Left ventricle myocardium inferior (tissue), 1 donor: ENCODE results near the gene NRGN. TPM values are rescaled to one million over a fixed set of nuclear protein-coding genes. Genes with fewer than 3 reads are reported as not detected.

Experiments
- DNase-seq: peaks from one replicate; pipeline ENCODE4 v3.0.0-alpha.2; 2020
- H3K27ac ChIP-seq: fragments of 200-600 bp; replicated peaks from 2 replicates; pipeline ENCODE4 v1.8.0; 2021
- H3K27me3 ChIP-seq: fragments of 200-600 bp; 2 replicates; pipeline ENCODE4 v1.8.0; 2021; ENCODE audit warnings: low read depth
- H3K36me3 ChIP-seq: fragments of 200-600 bp; 2 replicates; pipeline ENCODE4 v1.8.0; 2021
- H3K4me1 ChIP-seq: fragments of 200-600 bp; 2 replicates; pipeline ENCODE4 v1.8.0; 2021
- H3K4me3 ChIP-seq: fragments of 200-600 bp; 2 replicates; pipeline ENCODE4 v1.8.0; 2021; ENCODE audit warnings: mild to moderate bottlenecking, moderate library complexity
- H3K9me3 ChIP-seq: fragments of 200-600 bp; replicated peaks from 2 replicates; pipeline ENCODE4 v1.8.0; 2021
- intact Hi-C: fragments of 100-400 bp; cut with micrococcal nuclease; formaldehyde crosslinking; loops from one replicate; pipeline ENCODE4 v1.11.0; 2022
- total RNA-seq: library from RNA; stranded (reverse); fragmentation: NEBNext Ultra II Directional; extraction: Animal tissue kit (Norgen Biotek cat#: 25700); gene quantifications from one replicate; pipeline ENCODE4 v1.2.1, GENCODE V29; 2021
- TF ChIP-seq, protein P1 (sequence below): fragments of 200-600 bp; IDR thresholded peaks from 2 replicates; pipeline ENCODE4 v1.8.0; 2021; ENCODE audit warnings: antibody characterized with exemption, mild to moderate bottlenecking, borderline replicate concordance
- donor health status: DM: no; HTN: yes; CAD: no; lungs with severe emphysema.

NRGN gene
- total RNA-seq, 1 donor from 2014 or later, result 5.0 TPM

DNA sequence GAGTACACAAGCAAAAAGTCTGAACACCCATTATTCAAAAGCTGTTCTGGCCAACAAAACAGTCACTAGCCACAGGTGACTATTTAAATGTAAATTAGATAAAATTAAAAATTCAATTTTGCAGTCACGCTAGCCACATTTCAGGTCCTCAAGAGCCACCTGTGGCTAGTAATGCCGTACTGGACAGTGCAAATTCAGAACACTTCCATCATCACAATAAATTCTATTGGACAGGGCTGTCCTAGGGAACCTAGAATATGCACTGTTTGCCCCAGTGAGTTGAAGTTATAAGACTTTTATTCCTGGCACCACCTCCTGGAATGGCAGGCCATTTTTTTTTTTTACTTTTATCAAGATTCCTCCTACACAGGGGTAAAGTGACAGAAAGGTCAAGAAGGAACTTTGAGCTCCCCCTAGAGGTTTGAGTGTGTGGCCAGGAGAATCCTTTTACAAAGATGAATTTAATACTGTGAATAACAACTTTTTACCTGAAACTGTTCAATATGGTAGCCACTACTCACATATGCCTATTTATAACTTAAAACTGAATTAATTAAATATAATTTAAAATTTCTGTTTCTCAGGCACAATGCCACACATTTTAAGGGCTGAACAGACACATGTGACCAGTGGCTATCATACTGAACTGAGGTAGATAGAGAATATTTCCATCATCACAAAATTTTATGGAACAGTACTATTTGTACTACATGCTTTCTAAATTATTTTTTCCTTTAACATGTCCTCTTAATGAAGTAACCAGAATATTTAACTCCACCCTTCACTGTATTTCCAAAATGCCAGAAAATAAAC is 53.9 kb downstream of the NRGN start:
- DNase-seq, result no peak
- peaks cover 42% of the 10 kb centered on the region for H3K4me1 ChIP-seq
- no peak overlapping the region for H3K27ac ChIP-seq
- H3K4me3 ChIP-seq, result no peak overlapping the region
- H3K9me3 ChIP-seq, result no peaks in the 10 kb centered on the region
- no peaks in the 10 kb centered on the region for H3K36me3 ChIP-seq
- TF ChIP-seq, protein P1, sequence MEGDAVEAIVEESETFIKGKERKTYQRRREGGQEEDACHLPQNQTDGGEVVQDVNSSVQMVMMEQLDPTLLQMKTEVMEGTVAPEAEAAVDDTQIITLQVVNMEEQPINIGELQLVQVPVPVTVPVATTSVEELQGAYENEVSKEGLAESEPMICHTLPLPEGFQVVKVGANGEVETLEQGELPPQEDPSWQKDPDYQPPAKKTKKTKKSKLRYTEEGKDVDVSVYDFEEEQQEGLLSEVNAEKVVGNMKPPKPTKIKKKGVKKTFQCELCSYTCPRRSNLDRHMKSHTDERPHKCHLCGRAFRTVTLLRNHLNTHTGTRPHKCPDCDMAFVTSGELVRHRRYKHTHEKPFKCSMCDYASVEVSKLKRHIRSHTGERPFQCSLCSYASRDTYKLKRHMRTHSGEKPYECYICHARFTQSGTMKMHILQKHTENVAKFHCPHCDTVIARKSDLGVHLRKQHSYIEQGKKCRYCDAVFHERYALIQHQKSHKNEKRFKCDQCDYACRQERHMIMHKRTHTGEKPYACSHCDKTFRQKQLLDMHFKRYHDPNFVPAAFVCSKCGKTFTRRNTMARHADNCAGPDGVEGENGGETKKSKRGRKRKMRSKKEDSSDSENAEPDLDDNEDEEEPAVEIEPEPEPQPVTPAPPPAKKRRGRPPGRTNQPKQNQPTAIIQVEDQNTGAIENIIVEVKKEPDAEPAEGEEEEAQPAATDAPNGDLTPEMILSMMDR, result peak; percentile 71
- intact Hi-C loops, result no loop called here
- H3K27me3 ChIP-seq, result no peaks in the 10 kb centered on the region

DNA sequence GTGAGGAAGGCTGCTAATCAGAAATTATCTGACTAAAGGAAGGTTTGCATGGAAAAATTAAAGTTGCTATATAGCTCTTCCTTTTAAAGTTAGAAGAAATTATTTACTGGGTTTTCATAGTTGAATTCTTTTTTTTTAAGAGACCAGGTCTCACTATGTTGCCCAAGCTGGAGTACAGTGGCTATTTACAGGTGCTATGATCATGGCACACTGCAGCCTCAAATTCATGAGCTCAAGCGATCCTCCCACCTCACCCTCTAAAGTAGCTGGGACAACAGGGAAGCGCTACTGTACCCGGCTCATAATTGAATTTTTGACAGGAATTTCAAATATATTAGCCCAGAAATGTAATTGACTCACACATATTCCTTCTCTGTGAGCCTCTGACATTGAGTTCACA is 56.6 kb downstream of the NRGN start:
- no peaks in the 10 kb centered on the region for H3K9me3 ChIP-seq
- H3K27ac ChIP-seq, result no peak overlapping the region
- H3K4me3 ChIP-seq, result no peak overlapping the region
- DNase-seq, result no peak
- no peaks in the 10 kb centered on the region for H3K36me3 ChIP-seq
- TF ChIP-seq, protein P1, result no peak
- peaks cover 68% of the 10 kb centered on the region for H3K4me1 ChIP-seq
- intact Hi-C loops, result no loop called here
- H3K27me3 ChIP-seq, result no peaks in the 10 kb centered on the region

Other genes with a start within 250 kb of the NRGN start
- gene OR8B12, start 196.3 kb upstream of the NRGN start, total RNA-seq, result not detected
- not detected for gene OR8A1, start 169.9 kb upstream of the NRGN start, total RNA-seq
- not detected for gene PANX3, start 128.5 kb upstream of the NRGN start, total RNA-seq
- gene TBRG1, start 117.1 kb upstream of the NRGN start, total RNA-seq, result 23.3 TPM
- gene SIAE, start 66.2 kb upstream of the NRGN start, total RNA-seq, result 68.8 TPM
- gene SPA17, start 66.0 kb upstream of the NRGN start, total RNA-seq, result 3.0 TPM
- gene VSIG2, start 12.3 kb downstream of the NRGN start, total RNA-seq, result 1.2 TPM
- 40.0 TPM for gene ESAM, start 22.3 kb downstream of the NRGN start, total RNA-seq
- 2.7 TPM for gene MSANTD2, start 60.5 kb downstream of the NRGN start, total RNA-seq
- 3.9 TPM for gene ROBO3, start 125.5 kb downstream of the NRGN start, total RNA-seq
- gene ROBO4, start 157.9 kb downstream of the NRGN start, total RNA-seq, result 20.7 TPM
- not detected for gene HEPN1, start 179.3 kb downstream of the NRGN start, total RNA-seq
- gene HEPACAM, start 196.1 kb downstream of the NRGN start, total RNA-seq, result not detected
- 0.25 TPM for gene CCDC15, start 214.3 kb downstream of the NRGN start, total RNA-seq